ENCODE data around the gene C1orf174.

DNA sequence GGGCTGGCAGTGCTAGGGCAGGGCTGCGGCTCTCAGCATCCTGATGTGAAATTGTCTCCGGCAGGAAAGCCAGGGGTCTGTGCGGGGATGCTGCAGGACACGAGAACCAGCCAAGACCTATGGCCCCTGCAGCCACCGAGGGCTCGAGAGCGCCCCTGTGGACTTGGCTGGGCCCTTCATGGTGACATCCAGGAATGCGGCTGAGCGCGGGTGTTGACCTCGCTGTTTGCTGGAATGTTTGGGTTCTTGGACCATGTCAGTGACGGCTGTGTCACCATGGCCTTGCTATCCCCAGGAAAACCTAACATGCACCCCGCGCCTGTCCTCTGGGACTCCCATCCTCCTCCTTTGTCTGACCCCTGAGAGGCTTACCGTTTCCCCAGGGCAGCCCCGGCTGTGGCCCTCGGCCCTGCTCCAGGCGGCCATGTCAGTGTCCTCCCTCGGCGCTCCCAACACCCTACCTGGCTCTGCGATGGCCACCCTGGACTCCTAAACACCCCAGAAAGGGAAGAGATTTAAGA, 14.3 kb upstream of the C1orf174 start:
- TF ChIP-seq CTCF (IDR thresholded peaks at IDR 0.05; ENCODE audit: insufficient read depth, low read length), result no peak
- no peak for TF ChIP-seq GABPA (IDR thresholded peaks at IDR 0.05; ENCODE audit: low read depth)
- TF ChIP-seq POLR2AphosphoS5 (IDR thresholded peaks at IDR 0.05; ENCODE audit: low read depth), result no peak
- no peak for TF ChIP-seq SPI1 (IDR thresholded peaks at IDR 0.05; ENCODE audit: borderline replicate concordance, low read depth)
- TF ChIP-seq, protein P1, sequence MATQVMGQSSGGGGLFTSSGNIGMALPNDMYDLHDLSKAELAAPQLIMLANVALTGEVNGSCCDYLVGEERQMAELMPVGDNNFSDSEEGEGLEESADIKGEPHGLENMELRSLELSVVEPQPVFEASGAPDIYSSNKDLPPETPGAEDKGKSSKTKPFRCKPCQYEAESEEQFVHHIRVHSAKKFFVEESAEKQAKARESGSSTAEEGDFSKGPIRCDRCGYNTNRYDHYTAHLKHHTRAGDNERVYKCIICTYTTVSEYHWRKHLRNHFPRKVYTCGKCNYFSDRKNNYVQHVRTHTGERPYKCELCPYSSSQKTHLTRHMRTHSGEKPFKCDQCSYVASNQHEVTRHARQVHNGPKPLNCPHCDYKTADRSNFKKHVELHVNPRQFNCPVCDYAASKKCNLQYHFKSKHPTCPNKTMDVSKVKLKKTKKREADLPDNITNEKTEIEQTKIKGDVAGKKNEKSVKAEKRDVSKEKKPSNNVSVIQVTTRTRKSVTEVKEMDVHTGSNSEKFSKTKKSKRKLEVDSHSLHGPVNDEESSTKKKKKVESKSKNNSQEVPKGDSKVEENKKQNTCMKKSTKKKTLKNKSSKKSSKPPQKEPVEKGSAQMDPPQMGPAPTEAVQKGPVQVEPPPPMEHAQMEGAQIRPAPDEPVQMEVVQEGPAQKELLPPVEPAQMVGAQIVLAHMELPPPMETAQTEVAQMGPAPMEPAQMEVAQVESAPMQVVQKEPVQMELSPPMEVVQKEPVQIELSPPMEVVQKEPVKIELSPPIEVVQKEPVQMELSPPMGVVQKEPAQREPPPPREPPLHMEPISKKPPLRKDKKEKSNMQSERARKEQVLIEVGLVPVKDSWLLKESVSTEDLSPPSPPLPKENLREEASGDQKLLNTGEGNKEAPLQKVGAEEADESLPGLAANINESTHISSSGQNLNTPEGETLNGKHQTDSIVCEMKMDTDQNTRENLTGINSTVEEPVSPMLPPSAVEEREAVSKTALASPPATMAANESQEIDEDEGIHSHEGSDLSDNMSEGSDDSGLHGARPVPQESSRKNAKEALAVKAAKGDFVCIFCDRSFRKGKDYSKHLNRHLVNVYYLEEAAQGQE (IDR thresholded peaks at IDR 0.05; ENCODE audit: insufficient replicate concordance, low read depth), result no peak
